Gastroesophageal sphincter (tissue), 4 donors: Measurements from ENCODE around the gene SNX18. TPM values are rescaled to one million over a fixed set of nuclear protein-coding genes. Genes with fewer than 3 reads are reported as not detected.

Source experiments
- ATAC-seq: fragments of 150-250 bp; one replicate; pipeline ENCODE4 v1.9.1; 2016; ENCODE audit warnings: mild to moderate bottlenecking, moderate library complexity
- H3K27ac ChIP-seq, 4 donors: fragments of 200-600 bp; sonication (generic) in 3 of 4; 1 replicate in 3 of 4; 2 replicates in 1 of 4; pipeline ENCODE4 v1.5.1; 2016 to 2019
- H3K27me3 ChIP-seq: fragments of 200-600 bp; sonication (generic); one replicate; pipeline ENCODE4 v1.5.1; 2019
- H3K36me3 ChIP-seq, 2 donors: fragments of 200-600 bp; sonication (generic); one replicate each; pipeline ENCODE4 v1.5.1; 2019; ENCODE audit warnings: control low read depth in 1 of 2
- H3K4me1 ChIP-seq, 3 donors: fragments of 200-600 bp; sonication (generic); 1 replicate in 2 of 3; 2 replicates in 1 of 3; pipeline ENCODE4 v1.5.1; 2016 to 2019; ENCODE audit warnings: control low read depth in 2 of 3
- H3K4me3 ChIP-seq, 2 donors: fragments of 200-600 bp; sonication (generic); one replicate each; pipeline ENCODE4 v1.5.1; 2019; ENCODE audit warnings: mild to moderate bottlenecking in 1 of 2, moderate library complexity in 1 of 2
- H3K9me3 ChIP-seq, 3 donors: fragments of 200-600 bp; sonication (generic); one replicate each; pipeline ENCODE4 v1.5.1; 2017 to 2019; ENCODE audit warnings: control low read depth in 2 of 3
- CTCF ChIP-seq, 4 experiments: fragments of 200-600 bp in 2 of 4; fragments of 450-650 bp in 2 of 4; sonication (generic) in 1 of 4; IDR thresholded peaks; one replicate each; pipeline ENCODE4 v1.5.1; 2017 to 2019; ENCODE audit warnings: antibody characterized with exemption in 4 of 4, mild to moderate bottlenecking in 2 of 4, moderate library complexity in 2 of 4
- EP300 ChIP-seq: sonication (generic); formaldehyde crosslinking; IDR thresholded peaks from one replicate; pipeline ENCODE4 v1.6.1; 2017; ENCODE audit warnings: antibody characterized with exemption, mild to moderate bottlenecking
- POLR2A ChIP-seq, 2 donors: fragments of 450-650 bp; IDR thresholded peaks; one replicate each; pipeline ENCODE4 v1.6.1; 2017; ENCODE audit warnings: antibody characterized with exemption in 2 of 2, mild to moderate bottlenecking in 2 of 2, moderate library complexity in 1 of 2
- POLR2AphosphoS5 ChIP-seq: sonication (generic); formaldehyde crosslinking; IDR thresholded peaks from one replicate; pipeline ENCODE4 v1.6.1; 2017; ENCODE audit warnings: antibody characterized with exemption
- WGBS, 2 donors: methylation state at CpG; one replicate each; pipeline ENCODE4 v1.1.5; 2018; ENCODE audit warnings: low coverage in 1 of 2; 5-methylcytosine and 5-hydroxymethylcytosine counted together
- total RNA-seq, 4 donors: library from RNA; depleted of rRNA; stranded (reverse); fragments of >200 nt; gene quantifications; one replicate each; pipeline ENCODE4 v1.1.0, GENCODE V29; 2016

Gene SNX18
- total RNA-seq, 4 donors from 2014 or later, result 34.9 to 65.7 (median 49.2) TPM

GRCh38 chr5:54551292-54551691, 33.7 kb downstream of the SNX18 start:
- TF ChIP-seq POLR2AphosphoS5 (no peak), POLR2A (IDR thresholded peaks at IDR 0.05) (no peak), CTCF (IDR thresholded peaks at IDR 0.05) (no peak), EP300 (no peak)
- no peak overlapping the region for H3K27ac ChIP-seq
- WGBS, 2 donors, result 88 to 95% methylated on average over 6 to 8 of the region's 8 CpGs

GRCh38 chr5:54551926-54552325, 34.4 kb downstream of the SNX18 start:
- Histone ChIP-seq H3K27ac (no peak overlapping the region), H3K27me3 (no peaks in the 10 kb centered on the region), H3K9me3 (no peaks in the 10 kb centered on the region), H3K4me3 (no peak overlapping the region), H3K4me1 (peaks cover 0 to 12% (median 0%) of the 10 kb centered on the region in 3 donors), H3K36me3 (peaks cover 0 to 14% of the 10 kb centered on the region in 2 donors)
- ATAC-seq, result no peak
- TF ChIP-seq CTCF (IDR thresholded peaks at IDR 0.05) (no peak), EP300 (no peak), POLR2A (IDR thresholded peaks at IDR 0.05) (no peak), POLR2AphosphoS5 (no peak)
- 60 to 80% methylated on average over 8 to 10 of the region's 11 CpGs for WGBS, 2 donors

More at GRCh38 chr5:54551292-54551691, 33.7 kb downstream of the SNX18 start:
- H3K9me3 ChIP-seq, result no peaks in the 10 kb centered on the region
- no peak for ATAC-seq
- no peaks in the 10 kb centered on the region for H3K27me3 ChIP-seq
- peaks cover 0 to 18% of the 10 kb centered on the region in 2 donors for H3K36me3 ChIP-seq
- peaks cover 0 to 12% (median 0%) of the 10 kb centered on the region in 3 donors for H3K4me1 ChIP-seq
- H3K4me3 ChIP-seq, result no peak overlapping the region

- Histone ChIP-seq H3K9me3 (no peaks in the 10 kb centered on the region), H3K27me3 (no peaks in the 10 kb centered on the region), H3K4me3 (no peak overlapping the region), H3K4me1 (peaks cover 0 to 10% (median 0%) of the 10 kb centered on the region in 3 donors), H3K36me3 (peaks cover 0 to 12% of the 10 kb centered on the region in 2 donors), H3K27ac (no peak overlapping the region)
- TF ChIP-seq CTCF (IDR thresholded peaks at IDR 0.05) (no peak), POLR2AphosphoS5 (no peak), POLR2A (IDR thresholded peaks at IDR 0.05) (no peak), EP300 (no peak)
- ATAC-seq, result no peak
- 98 to 100% methylated on average over 1 to 7 of the region's 7 CpGs for WGBS, 2 donors
Measured at GRCh38 chr5:54552446-54552845, 34.9 kb downstream of the SNX18 start.

GRCh38 chr5:54553659-54554207, 36.2 kb downstream of the SNX18 start:
- no peak for ATAC-seq
- WGBS, 2 donors, result 81 to 84% methylated on average over 4 of the region's 4 CpGs
- TF ChIP-seq POLR2AphosphoS5, result no peak
- no peak for TF ChIP-seq EP300
- no peak for TF ChIP-seq POLR2A (IDR thresholded peaks at IDR 0.05)
- TF ChIP-seq CTCF (IDR thresholded peaks at IDR 0.05), result no peak
- H3K27ac ChIP-seq, result no peak overlapping the region
- peaks cover 0 to under 1% of the 10 kb centered on the region in 2 donors for H3K36me3 ChIP-seq
- no peaks in the 10 kb centered on the region for H3K4me1 ChIP-seq
- no peaks in the 10 kb centered on the region for H3K27me3 ChIP-seq
- H3K9me3 ChIP-seq, result no peaks in the 10 kb centered on the region
- H3K4me3 ChIP-seq, result no peak overlapping the region

- no peak for ATAC-seq
- H3K9me3 ChIP-seq, result no peaks in the 10 kb centered on the region
- no peak overlapping the region for H3K27ac ChIP-seq
- 63 to 78% methylated on average over 3 of the region's 3 CpGs for WGBS, 2 donors
- TF ChIP-seq POLR2AphosphoS5 (no peak), POLR2A (IDR thresholded peaks at IDR 0.05) (no peak), EP300 (no peak), CTCF (IDR thresholded peaks at IDR 0.05) (no peak)
- no peak overlapping the region for H3K4me3 ChIP-seq
- no peaks in the 10 kb centered on the region for H3K4me1 ChIP-seq
- H3K27me3 ChIP-seq, result no peaks in the 10 kb centered on the region
- no peaks in the 10 kb centered on the region for H3K36me3 ChIP-seq
Measured at GRCh38 chr5:54556141-54556540, 38.6 kb downstream of the SNX18 start.
